Activated CD4-positive, CD25-positive, alpha-beta regulatory T cell treated with anti-CD3 and anti-CD28 coated beads, Interleukin-2, amount 50 U/mL, for 24 hours (primary cell): Measurements from ENCODE around the gene FAHD1.
"Not testable (repeated sequence)": the region's sequence is repeated elsewhere in the genome, so short reads cannot be mapped to it uniquely, and the experiment has no call there.

Experiments
- ATAC-seq, 2 donors: fragments of 150-1000 bp; cut with Tn5 transposase; one replicate each; pipeline ENCODE4 v1.10.0; 2021; ENCODE audit warnings: mild to moderate bottlenecking in 1 of 2, moderate library complexity in 1 of 2

The FAHD1 gene

GRCh38 chr16:1851793-1852192 lies 24.8 kb downstream of the FAHD1 start:
- ATAC-seq = no peak

GRCh38 chr16:1857433-1858097 lies 30.6 kb downstream of the FAHD1 start:
- ATAC-seq = no peak

DNA sequence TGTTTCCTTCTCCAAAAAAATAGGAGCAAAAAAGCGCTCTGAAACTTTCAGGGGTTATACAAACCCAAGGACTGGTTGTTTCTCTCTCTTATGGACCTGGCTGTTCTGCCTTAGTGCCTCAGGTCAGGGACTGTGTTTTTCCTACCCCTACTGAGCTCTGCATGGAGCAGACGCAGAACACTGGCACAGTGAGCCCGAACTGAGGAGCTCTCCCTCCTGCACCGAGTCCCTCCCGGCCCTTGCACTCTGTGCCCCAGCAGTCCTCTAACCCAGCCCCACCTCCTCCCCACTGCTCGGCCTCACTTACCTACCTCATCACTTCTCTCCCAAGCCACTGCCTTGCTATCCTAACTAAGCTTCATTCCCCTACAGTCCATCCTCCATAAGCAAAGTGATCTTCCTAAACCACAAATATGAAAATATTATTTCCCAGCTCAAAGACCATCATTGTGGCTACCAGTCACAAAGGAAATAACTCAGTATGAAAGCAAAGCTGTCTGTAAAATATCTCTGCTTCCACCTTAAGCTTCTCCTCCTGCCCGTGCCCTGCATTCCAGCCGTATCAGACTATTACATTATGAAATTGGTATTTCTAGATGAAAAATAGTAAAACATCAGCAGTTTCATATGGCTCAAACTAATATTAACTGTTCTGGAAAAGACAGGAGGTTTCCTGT lies 31.3 kb downstream of the FAHD1 start:
- ATAC-seq = no peak

DNA sequence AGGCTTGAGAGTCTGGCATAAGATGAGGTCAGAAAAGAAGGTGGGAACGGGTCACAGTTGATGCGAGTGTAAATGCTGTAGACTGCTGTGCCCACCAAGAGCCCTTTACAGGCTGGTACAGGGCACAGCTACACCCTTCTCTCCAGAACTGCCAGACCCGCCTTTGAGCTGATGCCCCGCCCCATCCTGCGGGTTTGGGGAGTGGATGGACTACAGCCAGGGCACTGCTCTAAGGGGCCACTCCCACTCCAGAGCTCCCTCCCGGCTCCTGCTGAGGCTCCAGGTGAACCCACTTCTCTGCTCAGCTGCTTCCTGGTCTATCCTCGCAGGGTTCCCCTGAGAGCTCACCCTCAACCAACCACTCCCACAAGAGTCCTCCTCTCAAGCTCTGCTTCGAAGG lies 32.6 kb downstream of the FAHD1 start:
- no peak for ATAC-seq

GRCh38 chr16:1861730-1862129 lies 34.7 kb downstream of the FAHD1 start:
- no peak for ATAC-seq

- ATAC-seq = no peak
Measured at GRCh38 chr16:1862394-1862793, 35.4 kb downstream of the FAHD1 start.

GRCh38 chr16:1863681-1864460 lies 36.9 kb downstream of the FAHD1 start:
- ATAC-seq = no peak

DNA sequence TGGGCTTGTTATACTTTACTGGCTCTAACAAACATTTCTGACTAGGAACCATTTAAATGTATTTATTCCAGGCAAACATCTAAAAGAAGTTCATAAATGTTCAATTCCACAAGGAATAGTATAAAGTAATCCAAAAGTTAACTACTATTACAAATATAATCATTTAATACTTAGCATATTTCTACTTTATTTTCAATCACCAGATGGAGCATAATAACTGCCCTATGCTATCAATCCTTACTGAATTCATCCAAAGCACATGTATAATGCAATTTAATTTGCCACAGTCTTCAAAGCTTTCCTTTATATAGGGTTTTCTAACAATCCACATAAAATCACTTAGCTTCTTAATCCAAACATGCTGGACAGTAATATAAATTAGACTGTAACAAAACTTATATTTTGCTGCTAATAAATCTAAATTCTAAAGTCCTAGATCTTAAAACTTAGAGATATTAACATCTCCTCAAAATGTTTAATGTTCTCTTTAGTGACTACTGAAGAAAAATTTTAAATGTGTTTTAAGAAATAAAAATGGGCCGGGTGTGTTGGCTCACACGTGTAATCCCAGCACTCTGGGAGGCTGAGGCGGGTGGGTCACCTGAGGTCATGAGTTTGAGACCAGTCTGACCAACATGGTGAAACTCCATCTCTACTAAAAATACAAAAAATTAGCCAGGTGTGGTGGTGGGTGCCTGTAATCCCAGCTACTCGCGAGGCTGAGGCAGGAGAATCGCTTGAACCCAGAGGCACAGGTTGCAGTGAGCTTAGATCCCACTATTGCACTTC lies 39.1 kb downstream of the FAHD1 start:
- no peak for ATAC-seq

DNA sequence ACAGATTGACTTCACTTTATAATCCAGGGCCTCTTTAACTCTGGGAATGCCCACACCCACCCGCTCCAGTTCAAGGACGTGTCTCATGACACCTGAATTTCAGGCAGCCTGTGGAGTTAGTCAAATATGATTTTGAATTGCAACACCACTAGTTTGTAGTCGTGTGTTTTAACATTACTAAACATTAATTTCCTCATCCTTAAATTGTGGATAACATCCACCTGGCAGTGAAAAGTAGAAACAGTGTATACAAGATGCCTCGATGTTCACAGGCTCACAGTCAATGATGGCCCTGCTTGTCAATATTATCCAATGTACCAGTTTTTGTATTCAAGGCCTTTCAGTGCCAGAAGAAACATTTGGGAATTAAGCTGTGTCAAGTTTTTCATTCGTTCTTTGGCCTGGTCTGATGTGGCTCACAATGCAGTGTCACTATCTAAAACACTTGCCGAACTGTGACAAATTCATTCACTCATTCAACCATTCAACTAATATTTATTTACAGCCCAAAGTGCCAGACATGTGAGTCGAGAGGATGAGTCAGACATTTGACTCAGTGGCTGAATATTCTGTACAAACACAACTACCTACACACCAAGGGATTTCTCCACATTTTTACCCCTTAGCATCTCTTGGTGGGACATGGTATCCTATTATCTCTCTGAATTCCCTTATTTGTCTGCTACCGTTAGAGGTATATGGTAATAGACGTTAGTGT lies 43.5 kb downstream of the FAHD1 start:
- ATAC-seq = peak in 1 of 2 donors; percentile 13

- no peak for ATAC-seq
Measured at GRCh38 chr16:1871974-1872635, 45.1 kb downstream of the FAHD1 start, which contains the start of gene MEIOB. TSS of gene MEIOB (minus strand) at chr16:1872164. CDS start at chr16:1868175, 3,989 bp downstream.

- no peak for ATAC-seq
Measured at GRCh38 chr16:1874854-1875253, 47.8 kb downstream of the FAHD1 start.

- ATAC-seq = not testable (repeated sequence)
Measured at GRCh38 chr16:1876066-1876465, 49.1 kb downstream of the FAHD1 start.

- ATAC-seq = peak; percentile 61 to 81
Measured at GRCh38 chr16:1876468-1876867, 49.5 kb downstream of the FAHD1 start.

- no peak for ATAC-seq
Measured at GRCh38 chr16:1877089-1877488, 50.1 kb downstream of the FAHD1 start.

DNA sequence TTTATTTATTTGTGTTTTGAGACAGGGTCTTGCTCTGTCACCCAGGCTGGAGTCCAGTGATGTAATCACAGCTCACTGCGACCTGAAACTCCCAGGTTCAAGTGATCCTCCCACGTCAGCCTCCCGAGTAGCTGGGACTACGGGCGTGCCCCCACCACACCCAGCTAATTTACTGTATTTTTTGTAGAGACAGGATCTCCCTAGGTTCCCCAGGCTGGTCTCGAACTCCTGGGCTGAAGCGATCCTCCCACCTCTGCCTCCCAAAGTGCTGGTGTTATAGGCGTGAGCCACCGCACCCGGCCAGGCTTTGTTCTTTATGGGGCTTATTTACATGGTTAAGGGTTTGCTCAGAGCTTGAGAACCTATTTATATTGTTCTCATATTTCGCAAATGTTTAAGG lies 50.8 kb downstream of the FAHD1 start:
- ATAC-seq = no peak

DNA sequence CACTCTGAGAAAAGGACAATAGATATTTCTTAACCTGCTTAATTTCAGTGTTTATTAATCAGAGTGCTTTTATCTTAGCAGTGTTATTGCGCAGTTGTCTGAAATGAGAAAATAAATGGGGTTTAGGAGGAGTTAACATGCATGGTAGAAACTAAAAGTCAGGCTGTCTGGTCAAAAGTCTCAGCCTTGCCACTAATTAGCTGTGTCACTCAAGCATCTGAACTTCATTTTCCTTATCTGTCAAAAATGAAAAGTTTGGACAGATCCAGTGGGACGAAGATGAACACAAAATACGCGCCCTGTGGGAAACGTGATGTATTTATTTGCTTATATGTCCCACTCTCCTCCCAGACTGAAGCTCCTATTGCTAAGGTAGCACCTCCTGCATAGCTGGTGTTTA lies 51.2 kb downstream of the FAHD1 start:
- ATAC-seq = no peak
